ENCODE results near the gene RBFOX2.

The RBFOX2 gene

DNA sequence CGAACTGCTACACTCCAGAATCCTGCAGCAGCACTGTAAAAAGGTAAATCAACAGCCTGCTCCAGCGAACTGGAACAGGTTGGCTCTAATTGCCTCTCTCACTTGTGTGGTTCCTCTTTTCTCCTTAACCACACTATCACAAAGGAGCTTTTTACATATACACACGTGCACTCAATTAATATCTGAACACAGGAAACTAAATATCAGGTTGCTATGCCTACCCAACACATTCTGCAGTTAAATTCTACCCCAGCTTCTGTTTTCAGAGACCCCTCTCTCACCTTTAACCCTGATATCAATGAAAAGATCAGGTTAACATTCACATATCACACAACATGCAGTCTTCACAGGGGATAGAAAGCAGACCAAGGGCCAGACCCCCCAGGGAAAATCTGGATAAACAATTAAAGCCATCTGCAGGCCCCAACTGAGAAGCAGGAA lies 11.0 kb downstream of the RBFOX2 start:
- TF ChIP-seq, protein P1, sequence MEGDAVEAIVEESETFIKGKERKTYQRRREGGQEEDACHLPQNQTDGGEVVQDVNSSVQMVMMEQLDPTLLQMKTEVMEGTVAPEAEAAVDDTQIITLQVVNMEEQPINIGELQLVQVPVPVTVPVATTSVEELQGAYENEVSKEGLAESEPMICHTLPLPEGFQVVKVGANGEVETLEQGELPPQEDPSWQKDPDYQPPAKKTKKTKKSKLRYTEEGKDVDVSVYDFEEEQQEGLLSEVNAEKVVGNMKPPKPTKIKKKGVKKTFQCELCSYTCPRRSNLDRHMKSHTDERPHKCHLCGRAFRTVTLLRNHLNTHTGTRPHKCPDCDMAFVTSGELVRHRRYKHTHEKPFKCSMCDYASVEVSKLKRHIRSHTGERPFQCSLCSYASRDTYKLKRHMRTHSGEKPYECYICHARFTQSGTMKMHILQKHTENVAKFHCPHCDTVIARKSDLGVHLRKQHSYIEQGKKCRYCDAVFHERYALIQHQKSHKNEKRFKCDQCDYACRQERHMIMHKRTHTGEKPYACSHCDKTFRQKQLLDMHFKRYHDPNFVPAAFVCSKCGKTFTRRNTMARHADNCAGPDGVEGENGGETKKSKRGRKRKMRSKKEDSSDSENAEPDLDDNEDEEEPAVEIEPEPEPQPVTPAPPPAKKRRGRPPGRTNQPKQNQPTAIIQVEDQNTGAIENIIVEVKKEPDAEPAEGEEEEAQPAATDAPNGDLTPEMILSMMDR (conservative IDR thresholded peaks at IDR 0.05; ENCODE audit: control insufficient read depth, insufficient read depth, low read depth, low read length) = no peak
- no peak overlapping the region for H3K4me3 ChIP-seq (ENCODE audit: control insufficient read depth, low read depth, low read length)
- no peak for DNase-seq (ENCODE audit: low read depth)

- TF ChIP-seq, protein P1 (conservative IDR thresholded peaks at IDR 0.05; ENCODE audit: control insufficient read depth, insufficient read depth, low read depth, low read length) = no peak
Observed at GRCh38 chr22:36016684-36017083, 11.9 kb downstream of the RBFOX2 start.

DNA sequence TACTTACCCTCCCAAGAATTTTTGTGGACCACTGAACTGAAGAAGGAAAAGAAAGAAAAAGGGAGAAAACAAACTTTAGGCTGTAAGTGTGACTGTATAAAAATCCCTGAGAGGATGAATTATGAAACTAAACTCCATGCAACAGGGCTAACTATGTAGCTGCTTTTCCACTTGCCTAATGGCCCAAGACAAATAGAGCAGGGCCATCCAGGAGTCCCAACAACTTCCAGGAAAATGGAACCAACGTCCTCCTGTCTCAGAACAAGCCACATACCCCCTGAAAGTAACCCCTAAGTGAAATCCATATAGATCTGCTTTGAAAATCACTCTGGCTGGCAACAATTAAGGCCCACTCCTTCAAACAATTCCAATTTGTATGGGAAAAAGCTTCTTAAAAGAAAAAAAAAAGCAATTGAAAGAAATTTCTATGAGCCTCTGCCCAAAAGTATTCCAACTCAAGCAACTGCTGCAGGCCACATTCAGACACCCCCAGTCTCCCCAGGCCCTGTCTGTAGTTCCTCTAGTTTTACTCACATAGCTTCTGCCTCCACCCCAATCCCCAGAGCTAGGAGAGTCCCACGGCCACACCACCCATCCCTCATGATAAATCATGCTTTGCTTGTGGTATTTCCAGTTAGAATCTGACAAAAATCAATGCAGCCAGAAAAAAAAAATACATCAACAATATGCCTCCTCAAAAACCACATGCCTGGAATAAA lies 12.7 kb downstream of the RBFOX2 start:
- no peak for DNase-seq (ENCODE audit: low read depth)
- H3K4me3 ChIP-seq (ENCODE audit: control insufficient read depth, low read depth, low read length) = no peak overlapping the region
- TF ChIP-seq, protein P1 (conservative IDR thresholded peaks at IDR 0.05; ENCODE audit: control insufficient read depth, insufficient read depth, low read depth, low read length) = no peak

More at GRCh38 chr22:36016684-36017083, 11.9 kb downstream of the RBFOX2 start:
- peak; percentile 49 for DNase-seq (ENCODE audit: low read depth)
- no peak overlapping the region for H3K4me3 ChIP-seq (ENCODE audit: control insufficient read depth, low read depth, low read length)

DNA sequence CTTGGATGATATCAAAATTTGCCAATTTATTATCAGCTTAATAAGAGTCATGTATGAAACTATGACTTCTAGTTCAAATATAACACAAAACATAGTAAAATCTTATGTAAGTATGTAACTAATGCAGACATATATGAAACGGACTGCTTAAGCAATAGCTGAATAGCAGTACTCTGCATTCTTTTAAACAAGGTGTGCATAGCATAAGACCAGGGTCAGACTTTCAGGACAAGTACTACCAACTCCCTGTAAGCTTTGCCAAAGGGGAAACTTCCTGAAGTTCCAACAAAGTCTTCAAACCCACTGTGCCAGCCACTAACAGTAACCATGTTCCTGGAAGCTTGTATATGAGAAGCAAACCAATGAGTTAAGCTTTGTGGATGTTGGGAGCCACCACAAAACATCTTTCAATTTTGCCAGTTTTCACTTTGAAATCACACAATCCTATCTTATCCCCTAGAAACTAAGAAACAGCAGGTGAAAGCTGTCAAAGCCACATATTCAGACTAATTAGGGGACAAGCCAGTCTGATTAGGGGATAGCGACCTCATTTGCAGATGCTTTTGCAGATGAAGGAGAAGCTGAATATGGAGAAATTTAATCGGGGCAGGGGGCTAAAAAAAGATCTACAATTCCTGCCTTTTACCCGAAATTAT lies 13.3 kb downstream of the RBFOX2 start:
- H3K4me3 ChIP-seq (ENCODE audit: control insufficient read depth, low read depth, low read length) = no peak overlapping the region

DNA sequence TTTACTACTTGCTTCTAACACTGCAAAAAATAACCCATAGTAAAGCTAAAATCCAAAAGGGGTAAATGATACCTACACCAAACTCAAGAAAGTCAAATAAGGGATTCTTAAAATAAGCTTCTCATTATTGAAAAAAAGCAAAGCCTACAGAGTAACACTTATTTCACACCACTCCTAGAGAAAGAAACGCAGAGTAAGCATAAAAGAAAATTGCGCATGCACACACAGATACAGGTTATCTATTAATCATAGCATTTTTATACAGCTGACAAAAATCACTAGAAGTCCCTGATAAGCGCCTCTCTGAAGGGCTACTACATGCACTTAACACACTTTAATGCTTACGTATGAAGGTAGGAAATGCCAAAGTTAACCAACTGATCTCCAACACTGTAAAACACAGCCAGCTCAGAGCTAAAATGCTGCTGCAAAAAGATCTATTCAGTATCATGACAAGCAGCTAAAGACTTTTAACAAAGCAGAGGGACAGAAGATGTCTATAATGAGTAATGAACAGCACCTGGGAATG lies 14.0 kb downstream of the RBFOX2 start:
- no peak for DNase-seq (ENCODE audit: low read depth)
- TF ChIP-seq, protein P1 (conservative IDR thresholded peaks at IDR 0.05; ENCODE audit: control insufficient read depth, insufficient read depth, low read depth, low read length) = no peak
- H3K4me3 ChIP-seq (ENCODE audit: control insufficient read depth, low read depth, low read length) = no peak overlapping the region

More for the DNA sequence above, 13.3 kb downstream of the RBFOX2 start:
- TF ChIP-seq, protein P1 (conservative IDR thresholded peaks at IDR 0.05; ENCODE audit: control insufficient read depth, insufficient read depth, low read depth, low read length) = no peak
- no peak for DNase-seq (ENCODE audit: low read depth)

GRCh38 chr22:36012332-36012731 lies 16.3 kb downstream of the RBFOX2 start:
- TF ChIP-seq, protein P1 (conservative IDR thresholded peaks at IDR 0.05; ENCODE audit: control insufficient read depth, insufficient read depth, low read depth, low read length) = no peak
- H3K4me3 ChIP-seq (ENCODE audit: control insufficient read depth, low read depth, low read length) = no peak overlapping the region
- DNase-seq (ENCODE audit: low read depth) = no peak
